ENCODE measurements around the gene MON1A.

DNA sequence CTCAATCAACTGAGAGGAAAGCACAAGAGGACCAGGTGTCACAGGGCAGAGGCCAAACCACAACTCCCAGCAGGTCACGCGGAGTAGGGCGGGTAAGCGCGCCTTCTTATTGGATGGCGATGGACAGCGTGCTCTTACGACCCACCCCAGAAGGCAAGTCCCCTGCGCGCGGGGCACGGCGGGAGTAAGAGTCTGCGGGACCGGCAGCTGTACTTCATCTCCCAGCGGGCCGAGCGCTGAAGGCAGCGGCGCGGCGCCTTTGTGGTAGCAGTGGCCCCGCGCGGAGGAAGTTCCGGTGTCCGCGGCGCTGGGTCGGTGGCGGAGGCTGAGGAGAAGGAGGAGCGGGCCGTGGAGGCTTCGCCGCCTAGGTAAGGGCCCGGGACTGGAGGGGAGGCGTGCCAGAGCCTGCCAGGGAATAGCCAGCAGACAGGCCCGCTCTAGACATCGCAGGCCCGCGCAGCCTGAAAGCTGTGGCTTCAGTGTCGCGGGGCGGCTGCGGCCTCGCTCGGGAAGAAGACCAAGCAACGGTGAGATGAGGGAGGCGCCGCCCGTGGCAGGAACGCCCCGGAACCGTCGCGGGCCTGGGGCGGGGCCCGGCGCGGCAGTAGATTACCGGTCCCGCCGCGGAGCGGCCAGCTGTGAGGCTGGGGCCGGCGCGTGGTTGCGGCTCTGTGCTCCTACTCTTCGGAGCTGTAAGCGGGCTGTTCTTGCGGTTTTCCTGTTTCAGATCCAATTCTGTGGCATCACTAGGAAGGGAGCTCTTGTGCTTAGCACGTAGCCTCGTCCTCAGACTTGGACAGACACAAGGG, 10.5 kb upstream of the MON1A start, which contains the start of gene RBM6:
- TF ChIP-seq POLR2AphosphoS5 (IDR thresholded peaks at IDR 0.05; ENCODE audit: low read depth, low read length) = peak; percentile 85
- TF ChIP-seq, protein P1, sequence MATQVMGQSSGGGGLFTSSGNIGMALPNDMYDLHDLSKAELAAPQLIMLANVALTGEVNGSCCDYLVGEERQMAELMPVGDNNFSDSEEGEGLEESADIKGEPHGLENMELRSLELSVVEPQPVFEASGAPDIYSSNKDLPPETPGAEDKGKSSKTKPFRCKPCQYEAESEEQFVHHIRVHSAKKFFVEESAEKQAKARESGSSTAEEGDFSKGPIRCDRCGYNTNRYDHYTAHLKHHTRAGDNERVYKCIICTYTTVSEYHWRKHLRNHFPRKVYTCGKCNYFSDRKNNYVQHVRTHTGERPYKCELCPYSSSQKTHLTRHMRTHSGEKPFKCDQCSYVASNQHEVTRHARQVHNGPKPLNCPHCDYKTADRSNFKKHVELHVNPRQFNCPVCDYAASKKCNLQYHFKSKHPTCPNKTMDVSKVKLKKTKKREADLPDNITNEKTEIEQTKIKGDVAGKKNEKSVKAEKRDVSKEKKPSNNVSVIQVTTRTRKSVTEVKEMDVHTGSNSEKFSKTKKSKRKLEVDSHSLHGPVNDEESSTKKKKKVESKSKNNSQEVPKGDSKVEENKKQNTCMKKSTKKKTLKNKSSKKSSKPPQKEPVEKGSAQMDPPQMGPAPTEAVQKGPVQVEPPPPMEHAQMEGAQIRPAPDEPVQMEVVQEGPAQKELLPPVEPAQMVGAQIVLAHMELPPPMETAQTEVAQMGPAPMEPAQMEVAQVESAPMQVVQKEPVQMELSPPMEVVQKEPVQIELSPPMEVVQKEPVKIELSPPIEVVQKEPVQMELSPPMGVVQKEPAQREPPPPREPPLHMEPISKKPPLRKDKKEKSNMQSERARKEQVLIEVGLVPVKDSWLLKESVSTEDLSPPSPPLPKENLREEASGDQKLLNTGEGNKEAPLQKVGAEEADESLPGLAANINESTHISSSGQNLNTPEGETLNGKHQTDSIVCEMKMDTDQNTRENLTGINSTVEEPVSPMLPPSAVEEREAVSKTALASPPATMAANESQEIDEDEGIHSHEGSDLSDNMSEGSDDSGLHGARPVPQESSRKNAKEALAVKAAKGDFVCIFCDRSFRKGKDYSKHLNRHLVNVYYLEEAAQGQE (IDR thresholded peaks at IDR 0.05; ENCODE audit: insufficient read depth in 1 of 2, low read depth in 2 of 2, low read length in 2 of 2) = no peak
- peak; percentile 47; the same call in 1 of the 2 replicates for TF ChIP-seq TAF1 (IDR thresholded peaks at IDR 0.05; ENCODE audit: borderline replicate concordance, insufficient read depth, low read length)
- TF ChIP-seq SIN3A (IDR thresholded peaks at IDR 0.05; ENCODE audit: borderline replicate concordance, insufficient read depth, low read length) = peak; percentile 63; the same call in 1 of the 2 replicates

All from PFSK-1 (cell line).